WTC11 (cell line): ENCODE measurements around the gene ZCCHC24. TPM values are rescaled to one million over a fixed set of nuclear protein-coding genes. Genes with fewer than 3 reads are reported as not detected.

ENCODE experiments used
- ATAC-seq: fragments of 200-7000 bp; cut with Tn5 transposase; 2 replicates; pipeline ENCODE4 v1.10.0; 2021; ENCODE audit warnings: mild to moderate bottlenecking, moderate library complexity
- CTCF ChIA-PET: fragments of 300-600 bp; sonication (Branson Sonifier 250); formaldehyde crosslinking; loops from one replicate; lab custom pipeline; 2021; ENCODE audit warnings: antibody characterized with exemption; lab: Charles Lee
- POLR2A ChIA-PET: fragments of 350-600 bp; sonication (Branson Sonifier 250); formaldehyde crosslinking; loops from one replicate; lab custom pipeline; 2021; ENCODE audit warnings: antibody characterized with exemption; lab: Charles Lee
- DNase-seq: peaks from one replicate; pipeline ENCODE4 v3.0.0; 2021; ENCODE audit warnings: low spot score
- H3K27ac Mint-ChIP-seq: 2 replicates; pipeline ENCODE4 v1.8.0; 2021; ENCODE audit warnings: mixed read lengths
- H3K27me3 Mint-ChIP-seq: 2 replicates; pipeline ENCODE4 v1.8.0; 2021; ENCODE audit warnings: low read depth, mild to moderate bottlenecking, moderate library complexity, mixed read lengths
- H3K36me3 Mint-ChIP-seq: 2 replicates; pipeline ENCODE4 v1.8.0; 2021; ENCODE audit warnings: mixed read lengths
- H3K4me1 Mint-ChIP-seq: 2 replicates; pipeline ENCODE4 v1.8.0; 2022; ENCODE audit warnings: mixed read lengths
- H3K4me3 Mint-ChIP-seq: 2 replicates; pipeline ENCODE4 v1.8.0; 2021; ENCODE audit warnings: mild to moderate bottlenecking, moderate library complexity, mixed read lengths
- H3K9me3 Mint-ChIP-seq: 2 replicates; pipeline ENCODE4 v1.8.0; 2021; ENCODE audit warnings: mixed read lengths
- AFF4 ChIP-seq: sonication (generic); formaldehyde crosslinking; IDR thresholded peaks from 2 replicates; pipeline ENCODE4 v1.8.1; 2023; ENCODE audit warnings: mild to moderate bottlenecking, missing genetic modification reagents, borderline replicate concordance
- CDX4 ChIP-seq: fragments of 250-450 bp; sonication (Bioruptor Pico); IDR thresholded peaks from 2 replicates; pipeline ENCODE4 v1.9.0; 2021; ENCODE audit warnings: moderate library complexity, mild to moderate bottlenecking, inconsistent platforms, borderline replicate concordance
- ELF4 ChIP-seq: sonication (generic); formaldehyde crosslinking; IDR thresholded peaks from 2 replicates; pipeline ENCODE4 v1.8.1; 2022; ENCODE audit warnings: low read depth, mild to moderate bottlenecking, moderate library complexity, missing genetic modification reagents
- JUN ChIP-seq: sonication (generic); formaldehyde crosslinking; IDR thresholded peaks from 2 replicates; pipeline ENCODE4 v1.8.0; 2023; ENCODE audit warnings: mild to moderate bottlenecking, missing genetic modification reagents
- MLX ChIP-seq: sonication (generic); formaldehyde crosslinking; IDR thresholded peaks from 2 replicates; pipeline ENCODE4 v1.8.1; 2023; ENCODE audit warnings: mild to moderate bottlenecking, missing genetic modification reagents, moderate library complexity
- MYBL2 ChIP-seq: sonication (generic); formaldehyde crosslinking; IDR thresholded peaks from 2 replicates; pipeline ENCODE4 v1.8.1; 2023; ENCODE audit warnings: mild to moderate bottlenecking, moderate library complexity, missing genetic modification reagents
- NFYB ChIP-seq: sonication (generic); formaldehyde crosslinking; conservative IDR thresholded peaks from 2 replicates; pipeline ENCODE4 v1.8.0; 2022; ENCODE audit warnings: low read depth, missing genetic modification reagents
- NR1H2 ChIP-seq: sonication (generic); formaldehyde crosslinking; IDR thresholded peaks from 2 replicates; pipeline ENCODE4 v1.9.0; 2021; ENCODE audit warnings: mild to moderate bottlenecking, moderate library complexity, missing genetic modification reagents
- NR2C2 ChIP-seq: sonication (generic); formaldehyde crosslinking; IDR thresholded peaks from 2 replicates; pipeline ENCODE4 v1.8.0; 2022; ENCODE audit warnings: mild to moderate bottlenecking, missing genetic modification reagents
- PRRX2 ChIP-seq: fragments of 250-450 bp; sonication (Bioruptor Pico); IDR thresholded peaks from 2 replicates; pipeline ENCODE4 v1.8.0; 2021; ENCODE audit warnings: mild to moderate bottlenecking
- TCF7 ChIP-seq: sonication (generic); formaldehyde crosslinking; IDR thresholded peaks from 2 replicates; pipeline ENCODE4 v1.8.0; 2022; ENCODE audit warnings: mild to moderate bottlenecking, low read depth, missing genetic modification reagents, moderate library complexity
- ZBTB21 ChIP-seq: sonication (generic); formaldehyde crosslinking; IDR thresholded peaks from 2 replicates; pipeline ENCODE4 v1.8.1; 2023; ENCODE audit warnings: mild to moderate bottlenecking, missing genetic modification reagents, borderline replicate concordance
- ZNF138 ChIP-seq: sonication (generic); formaldehyde crosslinking; conservative IDR thresholded peaks from 2 replicates; pipeline ENCODE4 v1.8.1; 2022; ENCODE audit warnings: mild to moderate bottlenecking, moderate library complexity, missing genetic modification reagents
- ZNF232 ChIP-seq: sonication (generic); formaldehyde crosslinking; IDR thresholded peaks from 2 replicates; pipeline ENCODE4 v1.8.0; 2022; ENCODE audit warnings: mild to moderate bottlenecking, missing genetic modification reagents
- ZNF671 ChIP-seq: fragments of 250-450 bp; sonication (Bioruptor Pico); IDR thresholded peaks from 2 replicates; pipeline ENCODE4 v1.8.0; 2021; ENCODE audit warnings: mild to moderate bottlenecking
- total RNA-seq: library from RNA; stranded (reverse); gene quantifications from 3 replicates; pipeline ENCODE4 v1.2.3, GENCODE V29; 2021
- TF ChIP-seq, protein P1 (sequence below): sonication (generic); formaldehyde crosslinking; IDR thresholded peaks from 2 replicates; pipeline ENCODE4 v1.8.0; 2023; ENCODE audit warnings: missing genetic modification reagents
- TF ChIP-seq, protein P2 (sequence below): sonication (generic); formaldehyde crosslinking; IDR thresholded peaks from 2 replicates; pipeline ENCODE4 v1.8.0; 2022; ENCODE audit warnings: mild to moderate bottlenecking, missing genetic modification reagents
- TF ChIP-seq, protein P3 (sequence below): sonication (generic); formaldehyde crosslinking; IDR thresholded peaks from 2 replicates; pipeline ENCODE4 v1.8.0; 2022; ENCODE audit warnings: mild to moderate bottlenecking, missing genetic modification reagents

The ZCCHC24 gene
- total RNA-seq, 1 experiment from 2014 or later: 7.7 TPM

DNA sequence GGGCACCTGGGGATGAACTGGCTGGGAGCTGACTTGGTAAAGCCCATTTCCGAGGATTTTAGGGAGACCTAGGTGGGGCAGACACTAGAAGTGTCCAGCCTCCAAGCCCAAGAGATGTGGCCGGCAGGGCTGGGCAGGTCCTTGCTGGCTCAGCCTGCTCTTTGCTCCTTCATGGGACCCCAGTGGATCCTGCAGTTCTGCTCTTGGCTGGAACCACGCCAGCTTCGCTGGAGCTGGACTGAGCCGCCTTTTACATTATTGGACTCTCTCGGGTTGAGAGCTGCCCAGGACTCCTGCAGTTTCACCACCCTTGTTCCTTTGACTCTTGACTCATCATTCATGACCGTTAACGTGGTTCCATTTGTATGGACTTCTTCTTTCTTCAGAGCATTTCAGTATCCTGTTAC, 92.4 kb downstream of the ZCCHC24 start (continued):
- no peak for TF ChIP-seq ZNF232
- TF ChIP-seq NFYB (CRISPR knock-in tag): no peak
- no peak for TF ChIP-seq CDX4 (CRISPR knock-in tag)
- TF ChIP-seq ELF4 (CRISPR knock-in tag): no peak

DNA sequence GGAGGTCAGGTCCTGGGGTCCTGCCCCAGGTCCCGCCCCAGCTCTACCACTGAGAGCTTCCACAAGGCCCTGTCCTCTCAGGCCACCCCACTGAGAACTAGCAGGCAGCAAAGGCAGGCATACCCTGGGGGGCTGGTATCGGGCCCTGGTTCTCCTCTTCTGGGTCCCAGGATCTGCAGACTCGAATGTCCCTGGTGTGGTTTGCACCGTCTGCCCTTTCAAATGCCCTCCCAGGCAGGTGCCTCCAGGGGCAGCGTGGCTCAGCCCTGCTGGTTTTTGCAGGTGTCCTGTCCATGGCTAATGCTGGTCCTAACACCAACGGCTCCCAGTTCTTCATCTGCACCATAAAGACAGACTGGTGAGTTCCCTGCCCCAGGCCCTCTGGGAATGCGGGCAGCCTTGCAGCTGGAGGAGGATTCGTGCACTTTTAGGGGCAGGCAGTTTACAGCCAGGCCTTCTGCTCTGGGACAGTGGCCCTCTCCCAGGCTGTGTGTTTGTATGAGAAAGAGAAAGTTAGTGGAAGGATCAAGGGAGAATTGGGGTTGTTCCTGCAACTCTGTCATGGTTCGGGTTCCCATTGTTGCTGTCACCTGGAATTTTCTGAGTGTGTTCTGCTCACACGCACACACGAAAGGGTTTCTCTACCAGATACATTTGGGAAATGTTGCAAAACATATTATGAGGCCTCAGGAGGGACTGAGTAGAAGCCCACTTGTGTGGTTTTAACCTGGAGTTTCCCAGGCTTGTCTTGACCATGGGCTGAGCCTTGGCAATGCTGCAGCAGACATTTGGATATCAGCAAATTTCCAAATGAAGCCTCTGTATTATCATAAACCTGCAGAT, 93.2 kb downstream of the ZCCHC24 start:
- POLR2A ChIA-PET: no interaction called here
- no peak for ATAC-seq

More for the DNA sequence above, 93.2 kb downstream of the ZCCHC24 start:
- peaks cover 13% of the 10 kb centered on the region for H3K9me3 Mint-ChIP-seq
- DNase-seq: no peak
- CTCF ChIA-PET: interaction anchor here (1.3 kb wide), 1 partner anchor 23 kb away, joined by 4 read pairs; no protein-coding TSS in a partner anchor
- H3K36me3 Mint-ChIP-seq: peaks cover 67% of the 10 kb centered on the region
- TF ChIP-seq ZNF138: no peak
- no peak for TF ChIP-seq ZBTB21 (CRISPR knock-in tag)
- TF ChIP-seq, protein P1, sequence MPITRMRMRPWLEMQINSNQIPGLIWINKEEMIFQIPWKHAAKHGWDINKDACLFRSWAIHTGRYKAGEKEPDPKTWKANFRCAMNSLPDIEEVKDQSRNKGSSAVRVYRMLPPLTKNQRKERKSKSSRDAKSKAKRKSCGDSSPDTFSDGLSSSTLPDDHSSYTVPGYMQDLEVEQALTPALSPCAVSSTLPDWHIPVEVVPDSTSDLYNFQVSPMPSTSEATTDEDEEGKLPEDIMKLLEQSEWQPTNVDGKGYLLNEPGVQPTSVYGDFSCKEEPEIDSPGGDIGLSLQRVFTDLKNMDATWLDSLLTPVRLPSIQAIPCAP (CRISPR knock-in tag): no peak
- TF ChIP-seq NR1H2 (CRISPR knock-in tag): no peak
- no peak for TF ChIP-seq AFF4 (CRISPR knock-in tag)
- TF ChIP-seq ZNF671 (CRISPR knock-in tag): no peak
- no peak for TF ChIP-seq PRRX2
- TF ChIP-seq, protein P2, sequence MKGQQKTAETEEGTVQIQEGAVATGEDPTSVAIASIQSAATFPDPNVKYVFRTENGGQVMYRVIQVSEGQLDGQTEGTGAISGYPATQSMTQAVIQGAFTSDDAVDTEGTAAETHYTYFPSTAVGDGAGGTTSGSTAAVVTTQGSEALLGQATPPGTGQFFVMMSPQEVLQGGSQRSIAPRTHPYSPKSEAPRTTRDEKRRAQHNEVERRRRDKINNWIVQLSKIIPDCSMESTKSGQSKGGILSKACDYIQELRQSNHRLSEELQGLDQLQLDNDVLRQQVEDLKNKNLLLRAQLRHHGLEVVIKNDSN (CRISPR knock-in tag): no peak
- TF ChIP-seq NR2C2 (CRISPR knock-in tag): no peak
- TF ChIP-seq JUN (CRISPR knock-in tag): no peak
- TF ChIP-seq, protein P3, sequence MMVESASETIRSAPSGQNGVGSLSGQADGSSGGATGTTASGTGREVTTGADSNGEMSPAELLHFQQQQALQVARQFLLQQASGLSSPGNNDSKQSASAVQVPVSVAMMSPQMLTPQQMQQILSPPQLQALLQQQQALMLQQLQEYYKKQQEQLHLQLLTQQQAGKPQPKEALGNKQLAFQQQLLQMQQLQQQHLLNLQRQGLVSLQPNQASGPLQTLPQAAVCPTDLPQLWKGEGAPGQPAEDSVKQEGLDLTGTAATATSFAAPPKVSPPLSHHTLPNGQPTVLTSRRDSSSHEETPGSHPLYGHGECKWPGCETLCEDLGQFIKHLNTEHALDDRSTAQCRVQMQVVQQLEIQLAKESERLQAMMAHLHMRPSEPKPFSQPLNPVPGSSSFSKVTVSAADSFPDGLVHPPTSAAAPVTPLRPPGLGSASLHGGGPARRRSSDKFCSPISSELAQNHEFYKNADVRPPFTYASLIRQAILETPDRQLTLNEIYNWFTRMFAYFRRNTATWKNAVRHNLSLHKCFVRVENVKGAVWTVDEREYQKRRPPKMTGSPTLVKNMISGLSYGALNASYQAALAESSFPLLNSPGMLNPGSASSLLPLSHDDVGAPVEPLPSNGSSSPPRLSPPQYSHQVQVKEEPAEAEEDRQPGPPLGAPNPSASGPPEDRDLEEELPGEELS (CRISPR knock-in tag): no peak
- no peak for TF ChIP-seq MYBL2
- no peak for TF ChIP-seq TCF7
- TF ChIP-seq MLX: no peak
- no peak overlapping the region for H3K4me3 Mint-ChIP-seq
- H3K27ac Mint-ChIP-seq: no peak overlapping the region; the same call in 1 of the 2 replicates
- H3K27me3 Mint-ChIP-seq: no peaks in the 10 kb centered on the region
- peaks cover 5% of the 10 kb centered on the region for H3K4me1 Mint-ChIP-seq
